Calu3 (cell line): ENCODE data around the gene CHN2. TPM values are rescaled to one million over a fixed set of nuclear protein-coding genes. Genes with fewer than 3 reads are reported as not detected.

Experiments used
- BruUV-seq: library from RNA; stranded (reverse); fragments of 400-500 nt; replicated peaks from 2 replicates; lab custom pipeline; 2021; lab: Mats Ljungman, UMichigan
- CTCF ChIA-PET: fragments of 300-600 bp; sonication (Branson Sonifier 250); formaldehyde crosslinking; loops from one replicate; lab custom pipeline; 2022; ENCODE audit warnings: antibody characterized with exemption; lab: Charles Lee
- DNase-seq: peaks from one replicate; pipeline ENCODE4 v3.0.0; 2022
- H3K27ac Mint-ChIP-seq: one replicate; pipeline ENCODE4 v1.8.0; 2022; ENCODE audit warnings: mixed read lengths; ENCODE audit not compliant: unreplicated experiment
- H3K27me3 Mint-ChIP-seq: one replicate; pipeline ENCODE4 v1.8.0; 2022; ENCODE audit warnings: mixed read lengths; ENCODE audit not compliant: unreplicated experiment
- H3K36me3 Mint-ChIP-seq: one replicate; pipeline ENCODE4 v1.8.0; 2022; ENCODE audit warnings: mild to moderate bottlenecking, moderate library complexity, mixed read lengths; ENCODE audit not compliant: insufficient read depth, unreplicated experiment
- H3K4me1 Mint-ChIP-seq: one replicate; pipeline ENCODE4 v1.8.0; 2022; ENCODE audit warnings: mild to moderate bottlenecking, low read depth, mixed read lengths; ENCODE audit not compliant: unreplicated experiment
- H3K4me3 Mint-ChIP-seq: one replicate; pipeline ENCODE4 v1.8.0; 2022; ENCODE audit warnings: mild to moderate bottlenecking, low read depth, moderate library complexity, mixed read lengths; ENCODE audit not compliant: unreplicated experiment
- H3K9me3 Mint-ChIP-seq: one replicate; pipeline ENCODE4 v1.8.0; 2022; ENCODE audit warnings: low read depth, mixed read lengths; ENCODE audit not compliant: unreplicated experiment
- intact Hi-C: fragments of 100-400 bp; cut with micrococcal nuclease; formaldehyde crosslinking; loops from one replicate; pipeline ENCODE4 v1.10.0; 2022; ENCODE audit not compliant: unreplicated experiment
- total RNA-seq: library from RNA; stranded (reverse); gene quantifications from 2 replicates; pipeline ENCODE4 v1.2.3, GENCODE V29; 2022
- TF ChIP-seq, protein P1 (sequence below): fragments of 200-600 bp; IDR thresholded peaks from one replicate; pipeline ENCODE4 v1.8.0; 2022; ENCODE audit warnings: antibody characterized with exemption; ENCODE audit not compliant: unreplicated experiment

CHN2 gene
- total RNA-seq, 1 experiment from 2014 or later = 12.4 TPM

- no peaks in the 10 kb centered on the region for H3K9me3 Mint-ChIP-seq
- H3K27ac Mint-ChIP-seq = no peak overlapping the region
- intact Hi-C loops = no loop called here
- H3K4me3 Mint-ChIP-seq = no peak overlapping the region
- no TSS peak for BruUV-seq
- no peaks in the 10 kb centered on the region for H3K36me3 Mint-ChIP-seq
- H3K27me3 Mint-ChIP-seq = no peaks in the 10 kb centered on the region
- no peak for DNase-seq
- CTCF ChIA-PET = interaction anchor here (1.0 kb wide), 1 partner anchor 826 kb away, joined by 3 read pairs; no protein-coding TSS in a partner anchor
- TF ChIP-seq, protein P1, sequence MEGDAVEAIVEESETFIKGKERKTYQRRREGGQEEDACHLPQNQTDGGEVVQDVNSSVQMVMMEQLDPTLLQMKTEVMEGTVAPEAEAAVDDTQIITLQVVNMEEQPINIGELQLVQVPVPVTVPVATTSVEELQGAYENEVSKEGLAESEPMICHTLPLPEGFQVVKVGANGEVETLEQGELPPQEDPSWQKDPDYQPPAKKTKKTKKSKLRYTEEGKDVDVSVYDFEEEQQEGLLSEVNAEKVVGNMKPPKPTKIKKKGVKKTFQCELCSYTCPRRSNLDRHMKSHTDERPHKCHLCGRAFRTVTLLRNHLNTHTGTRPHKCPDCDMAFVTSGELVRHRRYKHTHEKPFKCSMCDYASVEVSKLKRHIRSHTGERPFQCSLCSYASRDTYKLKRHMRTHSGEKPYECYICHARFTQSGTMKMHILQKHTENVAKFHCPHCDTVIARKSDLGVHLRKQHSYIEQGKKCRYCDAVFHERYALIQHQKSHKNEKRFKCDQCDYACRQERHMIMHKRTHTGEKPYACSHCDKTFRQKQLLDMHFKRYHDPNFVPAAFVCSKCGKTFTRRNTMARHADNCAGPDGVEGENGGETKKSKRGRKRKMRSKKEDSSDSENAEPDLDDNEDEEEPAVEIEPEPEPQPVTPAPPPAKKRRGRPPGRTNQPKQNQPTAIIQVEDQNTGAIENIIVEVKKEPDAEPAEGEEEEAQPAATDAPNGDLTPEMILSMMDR = no peak
- no peaks in the 10 kb centered on the region for H3K4me1 Mint-ChIP-seq
Measured at GRCh38 chr7:29384277-29384676, 189.7 kb downstream of the CHN2 start.

- no peaks in the 10 kb centered on the region for H3K36me3 Mint-ChIP-seq
- H3K27me3 Mint-ChIP-seq = peaks cover under 1% of the 10 kb centered on the region
- TF ChIP-seq, protein P1 = no peak
- intact Hi-C loops = no loop called here
- H3K9me3 Mint-ChIP-seq = no peaks in the 10 kb centered on the region
- BruUV-seq = no TSS peak
- H3K4me3 Mint-ChIP-seq = no peak overlapping the region
- CTCF ChIA-PET = interaction anchor here (1.0 kb wide), 1 partner anchor 827 kb away, joined by 3 read pairs; no protein-coding TSS in a partner anchor
- H3K27ac Mint-ChIP-seq = no peak overlapping the region
- no peaks in the 10 kb centered on the region for H3K4me1 Mint-ChIP-seq
- DNase-seq = no peak
Measured at GRCh38 chr7:29385214-29385814, 190.7 kb downstream of the CHN2 start.

DNA sequence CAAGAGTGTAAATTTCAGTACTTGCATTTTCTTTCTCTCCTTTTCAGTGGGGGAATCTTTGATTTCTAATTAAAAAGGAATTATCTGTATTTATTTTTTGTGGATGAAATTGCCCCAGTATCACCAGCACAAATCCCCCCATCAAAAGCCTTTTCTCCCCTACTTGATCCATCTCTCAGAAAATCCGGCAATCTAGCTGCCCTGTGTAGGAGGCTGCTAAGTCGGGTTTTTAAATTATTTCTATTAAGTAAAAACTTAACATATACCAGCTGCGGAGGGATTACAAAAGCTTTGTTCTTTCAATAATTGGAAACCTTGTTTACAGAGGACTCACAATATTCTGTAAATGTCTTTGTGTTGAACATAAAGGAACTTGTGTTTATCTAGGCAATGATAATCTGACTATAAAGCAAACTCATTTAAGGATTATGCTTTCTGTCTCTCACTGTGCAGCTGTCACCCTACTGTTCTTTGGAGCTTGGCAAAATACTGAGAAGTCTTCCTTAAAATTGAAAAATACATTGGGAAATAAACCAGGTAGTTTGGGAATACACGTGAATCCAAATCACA is 191.7 kb downstream of the CHN2 start:
- intact Hi-C loops = no loop called here
- H3K27me3 Mint-ChIP-seq = peaks cover 10% of the 10 kb centered on the region
- no peaks in the 10 kb centered on the region for H3K36me3 Mint-ChIP-seq
- TF ChIP-seq, protein P1 = no peak
- CTCF ChIA-PET = interaction anchor here (0.6 kb wide), 1 partner anchor 10 kb away, joined by 7 read pairs; no protein-coding TSS in a partner anchor
- DNase-seq = no peak
- no TSS peak for BruUV-seq
- H3K9me3 Mint-ChIP-seq = no peaks in the 10 kb centered on the region
- H3K4me3 Mint-ChIP-seq = no peak overlapping the region
- no peak overlapping the region for H3K27ac Mint-ChIP-seq
- H3K4me1 Mint-ChIP-seq = no peaks in the 10 kb centered on the region

GRCh38 chr7:29391262-29391661 is 196.7 kb downstream of the CHN2 start:
- TF ChIP-seq, protein P1 = no peak
- H3K27me3 Mint-ChIP-seq = peaks cover 19% of the 10 kb centered on the region
- BruUV-seq = no TSS peak

More at GRCh38 chr7:29391262-29391661, 196.7 kb downstream of the CHN2 start:
- Mint-ChIP-seq H3K9me3 (no peaks in the 10 kb centered on the region), H3K4me3 (no peak overlapping the region), H3K36me3 (no peaks in the 10 kb centered on the region), H3K4me1 (no peaks in the 10 kb centered on the region), H3K27ac (no peak overlapping the region)
- no peak for DNase-seq
- intact Hi-C loops = no loop called here
- CTCF ChIA-PET = no interaction called here
